Activated naive CD4-positive, alpha-beta T cell treated with anti-CD3 and anti-CD28 coated beads, Interleukin-2, amount 10 ng/mL, durations not matched to agents 7 days and 5 days (primary cell): ENCODE data around the gene ALK.

Experiments
- CTCF ChIA-PET: fragments of 350-600 bp; sonication (Branson Sonifier 250); formaldehyde crosslinking; loops from one replicate; lab custom pipeline; 2021; ENCODE audit warnings: antibody characterized with exemption; lab: Charles Lee
- DNase-seq: peaks from one replicate; pipeline ENCODE4 v3.0.0-alpha.2; 2020
- H3K27ac Mint-ChIP-seq: one replicate; pipeline ENCODE4 v1.8.0; 2021; ENCODE audit warnings: mild to moderate bottlenecking, moderate library complexity, mixed read lengths
- H3K27me3 Mint-ChIP-seq: one replicate; pipeline ENCODE4 v1.8.0; 2021; ENCODE audit warnings: mild to moderate bottlenecking, mixed read lengths
- H3K36me3 Mint-ChIP-seq: one replicate; pipeline ENCODE4 v1.8.0; 2021; ENCODE audit warnings: mixed read lengths
- H3K4me1 Mint-ChIP-seq: one replicate; pipeline ENCODE4 v1.8.0; 2021; ENCODE audit warnings: mixed read lengths
- H3K4me3 Mint-ChIP-seq: one replicate; pipeline ENCODE4 v1.8.0; 2021; ENCODE audit warnings: mild to moderate bottlenecking, moderate library complexity, mixed read lengths
- H3K9me3 Mint-ChIP-seq: one replicate; pipeline ENCODE4 v1.8.0; 2021; ENCODE audit warnings: mixed read lengths

Gene ALK

DNA sequence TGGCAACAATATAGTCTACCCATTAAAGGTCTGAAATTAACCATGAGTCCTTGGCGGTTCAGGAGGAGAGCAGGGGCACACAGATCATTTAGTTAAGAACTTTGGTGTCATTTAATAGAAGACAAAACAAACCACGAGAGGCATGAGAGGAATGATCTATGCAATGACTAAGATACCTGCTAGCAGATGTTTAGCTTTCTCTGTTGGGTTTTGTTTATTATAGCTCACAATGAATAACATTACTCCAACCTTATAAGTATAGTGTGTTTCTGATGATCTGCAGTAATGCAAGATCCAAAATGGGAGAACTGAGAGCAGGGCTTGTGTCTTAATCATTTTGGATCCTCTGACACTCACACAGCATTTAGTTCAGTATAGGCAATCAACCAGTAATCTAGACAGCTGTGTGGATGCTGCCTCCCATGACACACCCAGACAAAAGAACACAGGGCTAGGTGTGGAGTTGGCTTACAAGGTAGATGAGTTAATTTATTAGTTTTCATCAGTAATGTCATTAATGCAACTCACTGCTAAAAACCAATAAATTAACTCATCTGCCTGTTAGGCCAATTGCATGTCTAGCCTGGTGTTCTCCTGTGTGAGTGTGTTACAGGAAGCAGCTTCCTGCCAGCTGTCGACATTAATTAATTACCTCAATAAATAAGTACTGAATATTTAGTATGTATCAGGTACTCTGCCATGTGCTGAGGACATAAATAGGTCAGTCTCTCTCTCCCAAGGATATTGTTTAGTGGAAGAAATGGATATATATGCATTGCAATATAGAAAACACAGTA is 713.8 kb downstream of the ALK start:
- CTCF ChIA-PET = no interaction called here
- H3K27me3 Mint-ChIP-seq = no peaks in the 10 kb centered on the region
- H3K36me3 Mint-ChIP-seq = no peaks in the 10 kb centered on the region
- no peaks in the 10 kb centered on the region for H3K4me1 Mint-ChIP-seq
- H3K27ac Mint-ChIP-seq = no peak overlapping the region
- no peaks in the 10 kb centered on the region for H3K9me3 Mint-ChIP-seq
- no peak overlapping the region for H3K4me3 Mint-ChIP-seq
- no peak for DNase-seq

DNA sequence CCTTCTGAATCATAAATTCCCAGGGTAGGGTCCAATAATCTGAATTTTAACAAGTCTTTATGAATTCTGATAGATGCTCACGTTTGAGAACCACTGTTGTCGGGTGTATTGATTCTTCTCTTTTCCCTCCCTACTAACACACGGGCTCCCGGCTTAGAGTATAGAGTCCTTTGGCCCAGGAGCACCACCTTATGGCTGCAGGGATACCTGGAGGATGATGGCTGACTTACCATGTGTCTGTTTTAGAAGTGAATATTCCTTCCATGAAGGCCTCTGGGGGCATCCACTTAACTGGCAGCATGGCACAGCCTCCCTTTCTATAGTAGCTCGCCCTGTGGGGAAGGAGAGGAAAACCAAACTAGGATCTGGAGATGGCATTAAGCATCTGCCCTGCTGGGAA is 714.4 kb downstream of the ALK start:
- no peak for DNase-seq
- Mint-ChIP-seq H3K9me3 (no peaks in the 10 kb centered on the region), H3K36me3 (no peaks in the 10 kb centered on the region), H3K4me1 (no peaks in the 10 kb centered on the region), H3K27ac (no peak overlapping the region), H3K27me3 (no peaks in the 10 kb centered on the region), H3K4me3 (no peak overlapping the region)
- CTCF ChIA-PET = interaction anchor here (1.2 kb wide), 1 partner anchor 248 kb away, joined by 3 read pairs; no protein-coding TSS in a partner anchor

GRCh38 chr2:29202819-29203495 is 718.4 kb downstream of the ALK start:
- Mint-ChIP-seq H3K27ac (no peak overlapping the region), H3K4me3 (no peak overlapping the region), H3K4me1 (no peaks in the 10 kb centered on the region), H3K36me3 (no peaks in the 10 kb centered on the region), H3K27me3 (no peaks in the 10 kb centered on the region), H3K9me3 (no peaks in the 10 kb centered on the region)
- DNase-seq = no peak
- CTCF ChIA-PET = interaction anchor here (1.3 kb wide), 1 partner anchor 252 kb away, joined by 3 read pairs; no protein-coding TSS in a partner anchor

DNA sequence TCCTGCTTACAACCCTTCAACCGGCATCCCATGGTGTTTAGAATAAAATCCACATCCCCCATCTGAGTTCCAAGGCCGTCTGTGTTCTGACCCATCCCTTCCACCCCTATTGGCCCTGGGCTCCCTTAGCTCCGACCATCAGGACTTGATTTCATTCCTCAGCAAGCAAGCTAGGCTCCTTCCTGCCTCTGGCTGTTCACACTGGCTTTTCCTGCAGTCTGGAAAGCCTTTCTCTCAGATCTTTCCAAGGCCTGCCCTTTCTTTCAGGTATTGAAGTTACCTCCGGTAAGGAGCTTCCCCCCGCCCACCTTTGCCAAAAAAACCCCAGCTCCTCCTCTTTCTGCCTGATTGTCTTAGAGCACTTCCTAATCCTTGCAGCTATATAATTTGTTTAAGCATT is 719.4 kb downstream of the ALK start:
- CTCF ChIA-PET = no interaction called here
- no peak for DNase-seq
- Mint-ChIP-seq H3K27me3 (no peaks in the 10 kb centered on the region), H3K4me1 (no peaks in the 10 kb centered on the region), H3K27ac (no peak overlapping the region), H3K36me3 (no peaks in the 10 kb centered on the region), H3K9me3 (no peaks in the 10 kb centered on the region), H3K4me3 (no peak overlapping the region)

DNA sequence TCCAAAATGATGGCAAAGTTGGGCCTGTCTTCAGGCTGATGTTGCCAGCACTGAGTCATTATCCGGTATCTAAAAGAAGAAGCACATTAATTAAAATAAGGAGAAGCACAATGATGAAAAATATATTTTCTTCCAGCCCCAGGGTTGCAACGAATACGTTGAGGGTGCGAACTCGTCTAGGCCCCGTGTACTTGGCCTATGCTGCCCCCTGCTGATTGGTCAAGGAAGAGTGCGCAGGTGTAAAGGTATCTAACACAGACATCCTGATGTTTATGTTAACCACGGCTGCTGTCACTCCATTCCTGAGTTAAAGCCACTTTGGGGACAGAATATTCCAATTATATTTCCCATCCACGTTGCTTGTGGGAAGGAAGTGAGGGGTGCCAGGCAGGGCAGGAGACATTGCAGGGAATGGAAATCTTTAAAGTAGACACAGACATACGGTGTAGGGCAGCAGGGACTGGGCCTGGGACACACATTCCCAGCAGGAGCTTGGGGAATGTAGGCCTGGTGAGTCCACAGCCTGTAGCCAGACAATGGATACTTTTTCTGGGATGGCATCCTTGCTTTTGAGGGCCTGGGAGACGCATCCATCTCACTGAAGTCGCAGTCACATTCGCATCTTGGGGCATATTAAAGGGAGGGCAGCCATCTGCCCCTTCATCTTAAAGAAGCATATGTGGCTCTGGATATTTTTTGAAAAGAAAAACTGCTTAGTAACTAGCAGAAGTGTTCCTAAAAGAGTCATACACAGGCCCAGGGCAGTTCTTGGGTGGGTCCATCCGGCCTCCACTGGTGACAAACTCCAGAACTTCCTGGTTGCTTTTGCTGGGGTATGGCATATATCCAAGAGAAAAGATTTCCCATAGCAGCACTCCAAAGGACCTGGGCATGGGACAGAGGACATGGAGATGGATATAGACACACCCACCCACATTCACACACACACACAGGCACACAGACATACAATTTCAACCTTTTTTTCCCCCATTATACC is 724.3 kb downstream of the ALK start:
- Mint-ChIP-seq H3K9me3 (no peaks in the 10 kb centered on the region), H3K4me3 (no peak overlapping the region), H3K4me1 (no peaks in the 10 kb centered on the region), H3K27me3 (no peaks in the 10 kb centered on the region), H3K27ac (no peak overlapping the region), H3K36me3 (no peaks in the 10 kb centered on the region)
- DNase-seq = peak; percentile 87
- CTCF ChIA-PET = interaction anchor here (1.0 kb wide), 1 partner anchor 237 kb away, joined by 5 read pairs; no protein-coding TSS in a partner anchor

DNA sequence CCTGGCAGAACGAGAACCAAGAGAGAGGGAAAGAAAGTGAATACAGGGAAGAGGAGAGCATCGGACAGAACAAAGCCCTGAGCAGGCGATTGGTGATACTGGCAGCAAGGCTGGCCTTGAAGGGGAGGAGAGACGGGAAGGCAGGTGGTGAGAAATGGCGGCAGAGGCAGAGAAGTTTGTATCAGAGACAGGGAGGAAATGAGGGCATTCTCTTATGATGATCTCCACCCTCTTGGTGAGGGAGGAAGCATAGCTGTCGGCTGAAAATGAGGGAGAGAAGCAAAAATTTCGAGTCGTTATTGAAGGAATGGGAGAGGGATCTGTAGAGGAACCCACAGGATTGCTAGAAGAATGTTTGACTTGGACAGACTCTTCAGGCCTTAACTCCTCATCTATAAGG is 725.6 kb downstream of the ALK start:
- no peaks in the 10 kb centered on the region for H3K27me3 Mint-ChIP-seq
- H3K36me3 Mint-ChIP-seq = no peaks in the 10 kb centered on the region
- H3K9me3 Mint-ChIP-seq = no peaks in the 10 kb centered on the region
- CTCF ChIA-PET = interaction anchor here (0.6 to 1.3 kb wide), 6 partner anchors 181 to 380 kb away, joined by 3 to 5 read pairs (median 4); no protein-coding TSS in a partner anchor
- no peak overlapping the region for H3K27ac Mint-ChIP-seq
- no peak overlapping the region for H3K4me3 Mint-ChIP-seq
- H3K4me1 Mint-ChIP-seq = no peaks in the 10 kb centered on the region
- DNase-seq = no peak

GRCh38 chr2:29193681-29194080 is 727.7 kb downstream of the ALK start:
- DNase-seq = no peak
- H3K9me3 Mint-ChIP-seq = no peaks in the 10 kb centered on the region
- H3K36me3 Mint-ChIP-seq = peaks cover 3% of the 10 kb centered on the region
- H3K27ac Mint-ChIP-seq = no peak overlapping the region
- no peaks in the 10 kb centered on the region for H3K4me1 Mint-ChIP-seq
- H3K4me3 Mint-ChIP-seq = no peak overlapping the region
- CTCF ChIA-PET = interaction anchor here (1.2 to 1.3 kb wide), 2 partner anchors 233 to 235 kb away, joined by 3 to 4 read pairs; no protein-coding TSS in a partner anchor
- H3K27me3 Mint-ChIP-seq = no peaks in the 10 kb centered on the region

DNA sequence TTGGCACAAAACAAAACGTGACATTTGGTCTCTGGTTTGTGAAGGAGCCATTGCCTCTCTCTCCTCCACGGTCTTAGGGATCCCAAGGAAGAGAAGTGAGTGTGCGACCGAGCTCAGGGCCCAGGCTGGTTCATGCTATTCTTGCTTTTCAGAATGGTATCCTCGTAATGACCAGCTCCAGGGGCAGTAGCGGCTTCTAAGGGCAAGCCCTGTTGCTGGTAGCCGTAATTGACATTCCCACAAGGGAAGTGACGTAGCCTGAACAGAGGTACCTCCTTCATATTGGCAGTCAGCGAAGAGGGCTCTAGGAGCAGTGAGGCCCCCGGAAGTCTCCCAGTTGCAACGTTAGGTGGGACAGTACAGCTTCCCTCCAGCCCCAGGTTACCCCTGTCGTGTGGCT is 728.3 kb downstream of the ALK start:
- Mint-ChIP-seq H3K4me3 (no peak overlapping the region), H3K4me1 (no peaks in the 10 kb centered on the region), H3K27ac (no peak overlapping the region), H3K36me3 (peaks cover 4% of the 10 kb centered on the region), H3K9me3 (no peaks in the 10 kb centered on the region), H3K27me3 (no peaks in the 10 kb centered on the region)
- DNase-seq = no peak
- CTCF ChIA-PET = interaction anchor here (0.5 to 1.3 kb wide), 3 partner anchors 232 to 372 kb away, joined by 3 to 4 read pairs (median 3); no protein-coding TSS in a partner anchor

- no peak overlapping the region for H3K4me3 Mint-ChIP-seq
- peaks cover 9% of the 10 kb centered on the region for H3K36me3 Mint-ChIP-seq
- H3K9me3 Mint-ChIP-seq = peaks cover 3% of the 10 kb centered on the region
- CTCF ChIA-PET = interaction anchor here (2.0 kb wide), 1 partner anchor 233 kb away, joined by 5 read pairs; no protein-coding TSS in a partner anchor
- no peak for DNase-seq
- no peaks in the 10 kb centered on the region for H3K4me1 Mint-ChIP-seq
- H3K27ac Mint-ChIP-seq = no peak overlapping the region
- no peaks in the 10 kb centered on the region for H3K27me3 Mint-ChIP-seq
These were observed 728.9 kb downstream of the ALK start for GRCh38 chr2:29192526-29192925.

DNA sequence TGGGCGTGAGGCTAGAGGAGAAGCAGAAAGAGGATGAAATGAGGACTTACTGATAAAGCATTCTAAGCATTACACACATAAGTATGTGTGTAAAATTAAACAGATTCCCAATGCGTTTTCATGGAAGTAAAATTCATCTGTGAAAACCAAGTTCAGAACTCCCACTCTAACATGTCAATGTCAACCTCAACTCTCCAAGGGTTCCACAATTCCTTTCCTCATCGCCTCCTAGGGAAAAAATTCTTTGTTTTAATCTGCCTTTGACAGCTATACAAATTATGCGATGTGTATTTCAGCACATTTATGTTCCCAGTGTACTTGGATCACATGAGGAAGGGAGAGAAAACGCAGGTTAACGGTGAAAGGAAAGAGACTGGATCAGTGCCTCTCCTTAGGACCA is 729.6 kb downstream of the ALK start:
- Mint-ChIP-seq H3K36me3 (peaks cover 12% of the 10 kb centered on the region), H3K9me3 (peaks cover 4% of the 10 kb centered on the region), H3K4me1 (no peaks in the 10 kb centered on the region), H3K27ac (no peak overlapping the region), H3K4me3 (no peak overlapping the region), H3K27me3 (no peaks in the 10 kb centered on the region)
- CTCF ChIA-PET = interaction anchor here (2.0 kb wide), 1 partner anchor 233 kb away, joined by 5 read pairs; no protein-coding TSS in a partner anchor
- DNase-seq = no peak

DNA sequence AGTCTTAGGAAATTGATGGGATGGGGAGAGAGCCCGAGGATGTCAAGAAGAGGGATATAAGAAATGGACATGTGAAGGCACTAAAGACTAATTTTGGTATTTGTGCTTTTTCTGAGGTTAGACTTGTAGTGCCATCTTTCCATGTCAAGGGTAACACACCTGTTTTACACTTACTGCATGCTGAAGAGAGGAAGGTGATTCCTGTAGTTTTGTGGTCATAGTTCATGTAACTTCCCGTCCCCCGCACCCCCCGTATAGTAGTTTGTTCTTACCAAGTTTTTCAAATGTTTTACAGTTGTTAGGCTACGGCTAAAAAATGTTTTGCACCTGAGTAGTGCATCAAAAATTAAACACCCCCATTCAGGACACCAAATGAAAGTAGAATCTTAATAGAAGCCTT is 732.3 kb downstream of the ALK start:
- Mint-ChIP-seq H3K27ac (no peak overlapping the region), H3K4me1 (no peaks in the 10 kb centered on the region), H3K4me3 (no peak overlapping the region), H3K9me3 (peaks cover 4% of the 10 kb centered on the region), H3K27me3 (no peaks in the 10 kb centered on the region), H3K36me3 (peaks cover 22% of the 10 kb centered on the region)
- no peak for DNase-seq
- CTCF ChIA-PET = no interaction called here

- peaks cover 22% of the 10 kb centered on the region for H3K36me3 Mint-ChIP-seq
- H3K4me3 Mint-ChIP-seq = no peak overlapping the region
- no peaks in the 10 kb centered on the region for H3K27me3 Mint-ChIP-seq
- H3K4me1 Mint-ChIP-seq = no peaks in the 10 kb centered on the region
- peaks cover 4% of the 10 kb centered on the region for H3K9me3 Mint-ChIP-seq
- CTCF ChIA-PET = no interaction called here
- DNase-seq = no peak
- H3K27ac Mint-ChIP-seq = no peak overlapping the region
These were observed 733.5 kb downstream of the ALK start for GRCh38 chr2:29187926-29188325.

GRCh38 chr2:29186817-29187216 is 734.6 kb downstream of the ALK start:
- H3K9me3 Mint-ChIP-seq = peaks cover 4% of the 10 kb centered on the region
- no peaks in the 10 kb centered on the region for H3K27me3 Mint-ChIP-seq
- no peak overlapping the region for H3K4me3 Mint-ChIP-seq
- no peak for DNase-seq
- H3K4me1 Mint-ChIP-seq = no peaks in the 10 kb centered on the region
- CTCF ChIA-PET = no interaction called here
- H3K36me3 Mint-ChIP-seq = peaks cover 29% of the 10 kb centered on the region
- H3K27ac Mint-ChIP-seq = no peak overlapping the region

GRCh38 chr2:29184531-29184930 is 736.9 kb downstream of the ALK start:
- CTCF ChIA-PET = no interaction called here
- Mint-ChIP-seq H3K36me3 (peaks cover 35% of the 10 kb centered on the region), H3K9me3 (peaks cover 4% of the 10 kb centered on the region), H3K4me1 (no peaks in the 10 kb centered on the region), H3K27ac (no peak overlapping the region), H3K4me3 (no peak overlapping the region), H3K27me3 (no peaks in the 10 kb centered on the region)
- DNase-seq = no peak
